Measurements from ENCODE around the gene PIH1D2. TPM values are rescaled to one million over a fixed set of nuclear protein-coding genes. Genes with fewer than 3 reads are reported as not detected.
A peak's percentile ranks its signal among the peaks of the same experiment; 100 is the strongest.

PIH1D2 gene, protein sequence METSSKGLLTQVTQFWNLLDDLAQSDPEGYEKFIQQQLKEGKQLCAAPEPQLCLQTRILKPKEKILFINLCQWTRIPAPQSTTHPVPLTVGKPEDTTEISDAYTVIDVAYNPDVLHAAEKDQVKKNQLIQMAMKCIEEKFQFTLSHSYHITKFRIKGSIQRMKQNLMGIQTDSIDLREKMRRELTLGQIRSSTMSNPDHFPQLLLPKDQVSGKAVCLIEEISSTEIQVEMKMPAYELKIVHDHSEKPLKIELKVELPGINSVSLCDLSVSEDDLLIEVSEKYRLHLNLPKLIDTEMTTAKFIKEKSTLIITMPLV
- total RNA-seq, result 1 to 10 TPM in 1 of 2 donors, not detected in 1; 1.3 TPM

DNA sequence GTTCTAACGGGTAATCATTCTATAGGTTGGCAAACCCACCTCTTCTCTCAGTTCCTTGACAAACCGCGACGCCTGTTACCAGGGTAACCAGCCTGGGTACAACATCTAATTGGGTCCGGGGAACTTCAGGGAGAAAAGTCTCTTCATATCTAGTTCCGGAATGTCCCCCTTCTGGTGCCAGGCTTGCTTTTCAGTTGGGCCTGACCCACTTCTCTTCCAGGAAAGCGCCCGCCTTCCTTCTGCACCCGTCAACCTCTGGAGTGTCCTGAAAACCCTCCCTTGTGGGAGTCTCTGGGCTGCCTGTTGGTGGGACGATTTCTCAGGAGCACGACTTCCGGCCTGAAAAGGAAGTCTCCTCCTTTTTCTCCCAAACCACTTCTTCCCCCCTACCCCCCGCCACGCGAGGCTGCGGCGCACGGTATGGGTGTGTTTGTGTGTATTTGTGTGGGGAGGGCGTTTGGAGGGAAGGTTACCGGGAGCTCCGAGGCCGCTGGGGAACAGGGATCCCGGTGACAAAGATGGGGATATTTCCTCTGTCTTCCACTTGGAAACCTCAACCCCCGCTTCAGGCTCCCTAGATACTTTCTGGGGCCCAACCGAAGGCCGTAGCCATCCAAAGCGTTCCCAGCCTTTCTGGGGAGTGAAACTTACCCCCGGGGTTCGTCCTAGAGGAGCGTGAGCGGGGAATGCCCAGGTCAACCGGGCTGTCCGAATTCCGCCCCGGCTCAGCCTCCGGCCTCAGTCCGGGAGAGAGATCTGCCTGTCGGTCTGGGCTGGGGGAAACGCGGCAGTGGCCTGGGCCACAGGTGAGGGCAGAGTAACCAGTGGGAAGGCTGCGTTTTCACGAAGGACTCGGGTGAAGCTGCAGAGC is at the start of gene PIH1D2, which contains the start of gene NKAPD1:
TSS of gene PIH1D2 (minus strand) at position 77 of the 871 bp plus-strand sequence. CDS start 843 bp downstream, outside the sequence.
TSS of gene NKAPD1 (plus strand) at position 359 of the 871 bp plus-strand sequence. CDS start 1,276 bp downstream, outside the sequence.
- ATAC-seq, result peak; percentile 90
- Histone ChIP-seq H3K4me1 (peaks cover 21% of the 10 kb centered on the region), H3K4me3 (peak within 1 kb of the TSS; percentile 75 to 94), H3K27ac (peak within 1 kb of the TSS; percentile 63 to 95 (median 80)), H3K27me3 (no peaks in the 10 kb centered on the region), H3K9me3 (no peaks in the 10 kb centered on the region), H3K36me3 (replicated peaks in 1 of 2; ENCODE audit: insufficient read depth in 1 of 2, low read depth in 2 of 2) (peaks cover 0 to 8% of the 10 kb centered on the region in 2 donors)
- peak; percentile 75 to 86 (median 82) for DNase-seq
- intact Hi-C loops (cut with DNase I), result no loop called here
- WGBS, 2 donors, result 0% methylated on average over 39 to 43 of the region's 43 CpGs
- peak in 2 of 3 donors; percentile 48 to 51 for TF ChIP-seq POLR2A (IDR thresholded peaks at IDR 0.05)
- TF ChIP-seq, protein P1, sequence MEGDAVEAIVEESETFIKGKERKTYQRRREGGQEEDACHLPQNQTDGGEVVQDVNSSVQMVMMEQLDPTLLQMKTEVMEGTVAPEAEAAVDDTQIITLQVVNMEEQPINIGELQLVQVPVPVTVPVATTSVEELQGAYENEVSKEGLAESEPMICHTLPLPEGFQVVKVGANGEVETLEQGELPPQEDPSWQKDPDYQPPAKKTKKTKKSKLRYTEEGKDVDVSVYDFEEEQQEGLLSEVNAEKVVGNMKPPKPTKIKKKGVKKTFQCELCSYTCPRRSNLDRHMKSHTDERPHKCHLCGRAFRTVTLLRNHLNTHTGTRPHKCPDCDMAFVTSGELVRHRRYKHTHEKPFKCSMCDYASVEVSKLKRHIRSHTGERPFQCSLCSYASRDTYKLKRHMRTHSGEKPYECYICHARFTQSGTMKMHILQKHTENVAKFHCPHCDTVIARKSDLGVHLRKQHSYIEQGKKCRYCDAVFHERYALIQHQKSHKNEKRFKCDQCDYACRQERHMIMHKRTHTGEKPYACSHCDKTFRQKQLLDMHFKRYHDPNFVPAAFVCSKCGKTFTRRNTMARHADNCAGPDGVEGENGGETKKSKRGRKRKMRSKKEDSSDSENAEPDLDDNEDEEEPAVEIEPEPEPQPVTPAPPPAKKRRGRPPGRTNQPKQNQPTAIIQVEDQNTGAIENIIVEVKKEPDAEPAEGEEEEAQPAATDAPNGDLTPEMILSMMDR (IDR thresholded peaks at IDR 0.05), result peak in 4 of 7 experiments; percentile 17 to 37 (median 26)

DNA sequence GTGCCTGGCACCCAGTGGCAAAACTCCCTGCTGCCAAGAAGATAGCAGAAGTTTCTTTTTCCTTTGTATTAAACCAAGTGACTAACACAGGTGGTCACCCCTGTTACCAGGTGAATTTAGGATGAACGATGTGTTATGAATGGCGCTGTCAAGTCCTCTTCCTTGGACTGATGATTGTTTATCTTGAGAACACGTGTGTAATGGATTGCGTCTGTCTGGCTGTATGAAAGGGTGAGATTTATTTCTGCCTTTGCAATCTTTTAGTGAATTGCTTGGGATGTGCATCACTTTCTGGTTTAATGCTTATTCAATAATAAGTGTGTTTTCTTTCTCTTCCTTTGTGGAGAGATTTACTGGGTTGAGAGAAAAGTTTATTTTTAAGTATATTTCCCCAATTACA is 49.3 kb upstream of the PIH1D2 start:
- H3K4me1 ChIP-seq, result no peaks in the 10 kb centered on the region
- no peaks in the 10 kb centered on the region for H3K9me3 ChIP-seq
- 81 to 82% methylated on average over 4 of the region's 4 CpGs for WGBS, 2 donors
- H3K27me3 ChIP-seq, result no peaks in the 10 kb centered on the region
- intact Hi-C loops (cut with DNase I), result no loop called here
- H3K36me3 ChIP-seq (replicated peaks in 1 of 2; ENCODE audit: insufficient read depth in 1 of 2, low read depth in 2 of 2), result no peaks in the 10 kb centered on the region
- H3K4me3 ChIP-seq, result no peak overlapping the region
- ATAC-seq, result no peak
- TF ChIP-seq POLR2A (IDR thresholded peaks at IDR 0.05), result no peak
- no peak overlapping the region for H3K27ac ChIP-seq
- no peak for DNase-seq

DNA sequence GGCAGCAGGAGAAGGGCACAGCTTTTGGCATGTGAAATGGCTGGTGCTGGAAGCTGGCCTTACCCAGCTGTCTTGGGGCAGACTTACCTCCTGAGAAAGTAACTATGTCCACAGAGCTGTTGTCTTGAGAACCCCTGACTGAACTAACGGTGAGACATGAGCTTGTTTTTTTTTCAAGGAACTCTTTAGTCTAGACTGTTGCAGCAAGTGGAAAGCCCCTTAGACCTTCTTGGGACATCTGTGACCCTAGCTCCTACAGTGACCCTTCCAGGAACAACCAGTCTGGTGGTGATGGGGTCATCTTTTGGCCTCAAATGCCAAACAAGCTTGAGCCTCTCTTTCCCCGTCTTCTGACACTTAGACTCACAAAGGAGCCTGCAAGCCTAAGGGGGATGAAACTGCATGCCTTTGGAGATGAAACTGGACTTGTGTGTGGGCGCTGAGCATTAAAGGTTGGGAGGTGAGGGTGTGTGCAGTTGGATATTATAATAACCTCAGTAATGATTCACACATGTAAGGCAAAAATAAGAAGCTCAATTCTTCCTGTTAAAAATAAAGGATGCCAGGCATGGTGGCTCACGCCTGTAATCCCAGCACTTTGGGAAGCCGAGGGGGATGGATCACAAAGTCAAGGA is 48.3 kb upstream of the PIH1D2 start:
- Histone ChIP-seq H3K27ac (no peak overlapping the region), H3K4me1 (no peaks in the 10 kb centered on the region), H3K36me3 (replicated peaks in 1 of 2; ENCODE audit: insufficient read depth in 1 of 2, low read depth in 2 of 2) (no peaks in the 10 kb centered on the region), H3K27me3 (no peaks in the 10 kb centered on the region), H3K4me3 (no peak overlapping the region), H3K9me3 (no peaks in the 10 kb centered on the region)
- WGBS, 2 donors, result 85 to 91% methylated on average over 5 of the region's 5 CpGs
- no peak for DNase-seq
- no peak for TF ChIP-seq POLR2A (IDR thresholded peaks at IDR 0.05)
- TF ChIP-seq, protein P1 (IDR thresholded peaks at IDR 0.05), result no peak
- no peak for ATAC-seq
- intact Hi-C loops (cut with DNase I), result no loop called here

DNA sequence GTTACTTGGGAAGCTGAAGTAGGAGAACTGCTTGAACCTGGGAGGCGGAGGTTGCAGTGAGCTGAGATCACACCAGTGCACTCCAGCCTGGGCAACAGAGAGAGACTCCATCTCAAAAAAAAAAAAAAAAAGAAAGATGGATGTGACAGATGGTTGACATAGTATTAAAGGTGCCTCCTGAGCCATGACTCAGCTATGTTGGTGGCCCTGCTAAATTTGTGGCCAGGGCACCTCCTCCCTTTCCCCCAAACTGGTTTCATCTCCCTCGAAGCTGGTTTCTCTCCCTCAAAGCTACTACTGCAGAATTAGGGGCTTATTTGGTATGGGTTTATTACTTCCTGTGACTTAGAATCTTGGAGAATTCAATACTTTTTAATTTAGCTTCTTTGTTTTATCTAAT is 44.4 kb upstream of the PIH1D2 start:
- 73 to 88% methylated on average over 2 of the region's 2 CpGs for WGBS, 2 donors
- intact Hi-C loops (cut with DNase I), result loop anchor here (10.0 kb wide), 1 partner anchor 157 kb away; no protein-coding TSS in a partner anchor
- ATAC-seq, result no peak

More for the DNA sequence above, 44.4 kb upstream of the PIH1D2 start:
- H3K4me3 ChIP-seq, result no peak overlapping the region
- H3K36me3 ChIP-seq (replicated peaks in 1 of 2; ENCODE audit: insufficient read depth in 1 of 2, low read depth in 2 of 2), result no peaks in the 10 kb centered on the region
- peaks cover 4% of the 10 kb centered on the region for H3K4me1 ChIP-seq
- H3K27ac ChIP-seq, result no peak overlapping the region
- no peak for TF ChIP-seq POLR2A (IDR thresholded peaks at IDR 0.05)
- TF ChIP-seq, protein P1 (IDR thresholded peaks at IDR 0.05), result no peak
- no peaks in the 10 kb centered on the region for H3K9me3 ChIP-seq
- no peaks in the 10 kb centered on the region for H3K27me3 ChIP-seq
- no peak for DNase-seq
